Lung (tissue), 12 donors: ENCODE measurements around the gene IMPG1. TPM values are rescaled to one million over a fixed set of nuclear protein-coding genes. Genes with fewer than 3 reads are reported as not detected.

ENCODE experiments used
- ATAC-seq: fragments of 200-7000 bp; cut with Tn5 transposase; one replicate; pipeline ENCODE4 v1.9.1; 2020; ENCODE audit warnings: moderate number of reproducible peaks; ENCODE audit not compliant: insufficient read depth, low FRiP score
- DNase-seq, 3 donors: peaks; one replicate each; pipeline ENCODE4 v3.0.0-alpha.2; 2013 to 2017
- H3K27ac ChIP-seq, 2 donors: one replicate each; pipeline ENCODE4 v1.5.1; 2013; ENCODE audit warnings: mild to moderate bottlenecking in 2 of 2, moderate library complexity in 2 of 2, control low read depth in 1 of 2, inconsistent platforms in 1 of 2, low read depth in 1 of 2, low read length in 1 of 2
- H3K27me3 ChIP-seq, 3 donors: one replicate each; pipeline ENCODE4 v1.5.1; 2013; ENCODE audit warnings: low read length in 2 of 3; ENCODE audit not compliant: control insufficient read depth in 3 of 3, insufficient read depth in 3 of 3
- H3K36me3 ChIP-seq, 4 donors: one replicate each; pipeline ENCODE4 v1.5.1; 2013; ENCODE audit warnings: low read length in 4 of 4, mild to moderate bottlenecking in 1 of 4, moderate library complexity in 1 of 4; ENCODE audit not compliant: control insufficient read depth in 4 of 4, insufficient read depth in 4 of 4
- H3K4me1 ChIP-seq, 5 donors: one replicate each; pipeline ENCODE4 v1.5.1; 2013; ENCODE audit warnings: low read length in 5 of 5, mild to moderate bottlenecking in 2 of 5, moderate library complexity in 1 of 5; ENCODE audit not compliant: control insufficient read depth in 5 of 5, insufficient read depth in 5 of 5
- H3K4me3 ChIP-seq: one replicate; pipeline ENCODE4 v1.5.1; 2013; ENCODE audit warnings: mild to moderate bottlenecking, control low read depth, moderate library complexity
- H3K9ac ChIP-seq, 2 donors: one replicate each; pipeline ENCODE4 v1.5.1; 2013; ENCODE audit warnings: low read length in 2 of 2, control low read depth in 1 of 2; ENCODE audit not compliant: insufficient read depth in 1 of 2
- H3K9me3 ChIP-seq, 4 donors: one replicate each; pipeline ENCODE4 v1.5.1; 2013; ENCODE audit warnings: low read length in 3 of 4, mild to moderate bottlenecking in 1 of 4, moderate library complexity in 1 of 4; ENCODE audit not compliant: control insufficient read depth in 4 of 4, insufficient read depth in 3 of 4
- CTCF ChIP-seq: IDR thresholded peaks from 2 replicates; pipeline ENCODE4 v1.5.1; 2012; ENCODE audit warnings: mild to moderate bottlenecking; ENCODE audit errors: control extremely low read depth, extremely low read depth
- WGBS, 2 donors: extraction: QIAGEN DNeasy Blood & Tissue Kit; methylation state at CpG; one replicate each; pipeline ENCODE4 v1.1.7; 2013; 5-methylcytosine and 5-hydroxymethylcytosine counted together
- polyA plus RNA-seq, 2 donors: library from polyadenylated mRNA; stranded (reverse); fragments of 200-250 nt; gene quantifications; one replicate each; pipeline ENCODE4 v1.2.1, GENCODE V29; 2013
- total RNA-seq, 2 donors: library from RNA; depleted of rRNA in 1 of 2; stranded (reverse); fragments of >200 nt in 1 of 2; gene quantifications; one replicate each; pipeline ENCODE4 v1.2.1, GENCODE V29; 2014 to 2021
- donor health status: control.
- donor health status: control.
- donor health status: Bipolar disorder and iron deficiency.
- donor health status: healthy.
- donor health status: DM: yes; HTN: yes; CAD: no.

Gene IMPG1
- total and polyA plus RNA-seq, 4 donors, result not detected

GRCh38 chr6:76026101-76026500, 46.4 kb downstream of the IMPG1 start:
- Histone ChIP-seq H3K27ac (no peak overlapping the region), H3K4me1 (no peaks in the 10 kb centered on the region), H3K9ac (no peak overlapping the region), H3K27me3 (no peaks in the 10 kb centered on the region), H3K9me3 (peaks cover 3 to 18% (median 8%) of the 10 kb centered on the region in 4 donors), H3K4me3 (no peak overlapping the region), H3K36me3 (no peaks in the 10 kb centered on the region)
- no peak for ATAC-seq
- peak in 1 of 3 donors; percentile 6 for DNase-seq
- 87 to 89% methylated on average over 6 of the region's 6 CpGs for WGBS, 2 donors
- TF ChIP-seq CTCF, result no peak

GRCh38 chr6:76014626-76015530, 57.6 kb downstream of the IMPG1 start:
- no peaks in the 10 kb centered on the region for H3K36me3 ChIP-seq
- no peaks in the 10 kb centered on the region for H3K4me1 ChIP-seq
- H3K9ac ChIP-seq, result no peak overlapping the region
- H3K9me3 ChIP-seq, result peaks cover 0 to 2% (median 0%) of the 10 kb centered on the region in 4 donors
- H3K4me3 ChIP-seq, result no peak overlapping the region
- no peak overlapping the region for H3K27ac ChIP-seq
- TF ChIP-seq CTCF, result no peak
- no peak for DNase-seq
- no peak for ATAC-seq
- 74 to 91% methylated on average over 6 of the region's 6 CpGs for whole genome bisulfite sequencing, 2 donors
- H3K27me3 ChIP-seq, result no peaks in the 10 kb centered on the region

- H3K9me3 ChIP-seq, result peaks cover 0 to 3% (median 0%) of the 10 kb centered on the region in 4 donors
- no peak overlapping the region for H3K4me3 ChIP-seq
- no peak overlapping the region for H3K9ac ChIP-seq
- no peaks in the 10 kb centered on the region for H3K36me3 ChIP-seq
- DNase-seq (no peak), ATAC-seq (no peak)
- 71 to 78% methylated on average over 2 of the region's 2 CpGs for WGBS, 2 donors
- H3K4me1 ChIP-seq, result no peaks in the 10 kb centered on the region
- TF ChIP-seq CTCF, result no peak
- no peak overlapping the region for H3K27ac ChIP-seq
- H3K27me3 ChIP-seq, result no peaks in the 10 kb centered on the region
Measured at GRCh38 chr6:76004202-76004601, 68.3 kb downstream of the IMPG1 start.
